GM18858 (cell line): ENCODE measurements around the gene RIPOR3.
"Not testable (repeated sequence)": the region's sequence is repeated elsewhere in the genome, so short reads cannot be mapped to it uniquely, and the experiment has no call there.

Experiments used
- ATAC-seq: cut with Tn5 transposase; IDR thresholded peaks from one replicate; pipeline ENCODE4 v1.9.1; 2021; ENCODE audit not compliant: unreplicated experiment

Gene RIPOR3

DNA sequence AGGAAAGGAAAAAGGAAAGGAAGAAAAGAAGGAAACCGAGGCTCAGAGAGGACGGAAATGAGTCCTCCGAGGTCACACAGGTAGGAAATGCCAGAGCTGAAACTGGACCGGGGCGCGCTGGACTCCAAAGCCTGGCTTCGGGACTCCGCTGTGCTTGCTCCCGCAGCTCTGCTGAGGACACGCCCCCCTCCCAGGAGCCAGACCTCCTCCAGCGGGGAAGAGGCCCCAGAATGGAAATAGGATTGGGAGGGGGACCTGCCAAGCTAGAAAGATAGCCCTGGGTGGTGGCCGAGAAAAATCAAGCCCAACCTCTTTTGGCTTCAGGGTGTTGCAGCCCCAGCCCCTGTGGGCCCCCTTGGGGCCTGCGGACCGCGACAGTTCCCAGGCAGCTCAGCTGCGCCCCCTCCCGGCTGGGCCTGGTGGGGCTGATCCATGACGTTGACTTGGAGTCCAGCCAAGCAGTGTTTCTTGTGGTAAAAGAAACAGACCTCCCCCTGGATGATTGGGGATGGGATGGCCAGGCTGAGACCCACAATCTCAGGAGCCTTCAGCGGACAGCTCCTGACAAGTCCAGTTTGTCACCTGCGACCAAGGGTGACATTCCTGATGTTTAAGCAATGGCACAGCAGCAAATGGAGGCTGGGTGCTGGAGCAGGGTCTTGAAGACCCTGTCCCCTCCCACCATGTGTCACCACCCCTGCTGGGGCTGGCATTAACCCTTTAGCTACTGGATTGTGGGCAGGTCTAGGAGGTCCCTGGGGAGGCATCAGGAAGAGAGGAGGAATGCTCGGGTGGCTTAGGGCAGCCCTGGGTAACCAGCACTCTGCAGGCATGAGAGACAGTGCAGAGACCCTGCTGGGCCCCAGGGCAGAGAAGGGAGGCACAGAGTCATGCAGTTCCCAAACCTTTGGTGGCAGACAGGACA is 55.4 kb downstream of the RIPOR3 start:
- ATAC-seq, result no peak

DNA sequence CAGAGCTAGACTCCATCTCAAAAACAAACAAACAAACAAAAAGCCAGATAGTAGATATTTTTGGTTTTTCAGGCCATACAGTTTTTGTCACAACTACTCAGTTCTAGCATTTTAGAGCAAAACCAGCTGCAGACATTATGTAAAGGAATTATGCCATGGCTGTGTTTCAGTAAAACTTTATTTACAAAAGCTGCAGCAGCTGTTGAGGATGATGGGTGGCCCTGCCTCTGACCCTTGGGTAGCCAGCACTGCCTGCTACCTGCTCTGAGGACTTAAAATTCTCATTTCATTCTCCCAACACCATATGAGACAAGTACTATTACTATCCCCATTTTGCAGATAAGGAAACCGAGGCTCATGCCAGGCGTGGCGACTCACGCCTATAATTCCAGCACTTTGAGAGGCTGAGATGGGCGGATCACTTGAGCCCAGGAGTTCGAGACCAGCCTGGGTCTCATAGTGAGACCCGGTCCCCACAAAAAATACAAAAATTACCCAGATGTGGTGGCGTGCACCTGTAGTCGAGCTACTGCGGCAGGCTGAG is 56.3 kb downstream of the RIPOR3 start:
- no peak for ATAC-seq

DNA sequence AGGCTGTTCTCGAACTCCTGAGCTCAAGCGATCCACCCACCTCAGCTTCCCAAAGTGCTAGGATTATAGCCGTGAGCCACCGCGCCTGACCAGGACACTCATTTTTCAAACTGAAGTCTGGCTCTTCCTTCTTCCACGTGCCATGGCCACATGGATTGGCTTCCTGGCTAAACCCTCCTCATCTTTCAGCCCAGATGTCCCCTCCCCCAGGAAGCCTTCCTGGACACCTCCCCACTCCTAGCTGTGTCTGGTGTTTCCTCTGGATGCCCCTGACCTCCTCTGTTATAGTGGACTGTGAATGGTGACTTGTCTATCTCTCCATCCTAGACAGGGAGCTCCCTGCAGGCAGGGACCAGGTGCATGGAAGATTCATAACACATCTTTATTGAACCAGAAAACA is 57.2 kb downstream of the RIPOR3 start:
- ATAC-seq, result no peak

DNA sequence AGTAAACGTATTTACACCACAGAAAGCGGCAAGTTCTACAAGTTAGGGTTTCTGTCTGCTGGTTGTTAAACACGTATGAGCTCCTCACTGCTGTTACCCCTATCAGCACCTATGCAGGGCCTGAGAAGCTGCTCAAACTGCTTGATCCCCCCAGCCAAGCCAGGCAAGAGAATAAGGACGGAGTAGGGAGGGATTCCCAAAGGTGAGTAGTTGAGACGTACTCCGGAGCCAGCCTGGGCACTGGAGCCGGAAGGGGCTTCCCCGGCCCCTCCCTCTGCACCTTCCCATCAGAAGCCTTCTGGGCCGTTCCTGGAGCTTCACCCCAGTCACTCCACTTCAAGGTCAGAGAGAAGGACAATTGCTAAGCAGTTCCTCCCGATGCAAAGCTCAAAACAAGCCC is 58.0 kb downstream of the RIPOR3 start:
- ATAC-seq, result no peak

DNA sequence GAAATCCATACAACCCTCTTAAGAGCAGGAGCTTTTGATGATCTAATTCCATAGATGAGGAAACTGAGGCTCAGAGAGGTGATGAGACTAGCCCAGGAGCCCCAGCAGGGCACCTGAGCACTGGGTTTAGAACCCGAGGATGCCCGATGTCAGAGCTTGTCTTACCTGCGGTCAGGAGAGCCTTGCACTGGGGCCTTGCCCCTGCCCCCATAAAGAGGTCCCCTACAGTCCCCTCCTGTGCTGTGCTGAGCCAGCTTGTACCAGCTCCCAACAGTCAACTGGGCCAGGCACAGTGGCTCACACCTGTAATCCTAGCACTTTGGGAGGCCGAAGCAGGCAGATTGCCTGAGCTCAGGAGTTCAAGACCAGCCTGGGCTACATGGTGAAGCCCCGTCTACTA is 58.6 kb downstream of the RIPOR3 start:
- ATAC-seq, result no peak

DNA sequence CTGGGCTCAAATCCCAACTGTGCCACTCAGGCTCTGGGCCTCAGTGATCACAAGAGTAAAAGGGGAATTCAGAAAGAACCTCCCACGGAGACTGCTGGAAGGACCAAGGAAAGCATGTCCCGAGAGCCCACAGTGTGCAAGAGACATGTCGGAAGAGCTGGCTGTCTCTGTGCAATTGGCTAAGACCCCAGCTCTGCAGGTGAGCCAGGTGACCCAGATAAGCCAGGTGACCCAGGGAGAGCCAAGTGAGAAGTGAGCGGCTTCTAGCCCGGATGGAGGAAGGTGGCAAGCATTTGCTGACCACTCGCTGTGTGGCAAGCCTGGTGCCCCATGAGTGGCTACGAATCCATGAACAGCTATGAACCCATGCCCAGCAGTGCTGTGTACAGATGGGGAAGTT is 59.1 kb downstream of the RIPOR3 start:
- ATAC-seq, result no peak

DNA sequence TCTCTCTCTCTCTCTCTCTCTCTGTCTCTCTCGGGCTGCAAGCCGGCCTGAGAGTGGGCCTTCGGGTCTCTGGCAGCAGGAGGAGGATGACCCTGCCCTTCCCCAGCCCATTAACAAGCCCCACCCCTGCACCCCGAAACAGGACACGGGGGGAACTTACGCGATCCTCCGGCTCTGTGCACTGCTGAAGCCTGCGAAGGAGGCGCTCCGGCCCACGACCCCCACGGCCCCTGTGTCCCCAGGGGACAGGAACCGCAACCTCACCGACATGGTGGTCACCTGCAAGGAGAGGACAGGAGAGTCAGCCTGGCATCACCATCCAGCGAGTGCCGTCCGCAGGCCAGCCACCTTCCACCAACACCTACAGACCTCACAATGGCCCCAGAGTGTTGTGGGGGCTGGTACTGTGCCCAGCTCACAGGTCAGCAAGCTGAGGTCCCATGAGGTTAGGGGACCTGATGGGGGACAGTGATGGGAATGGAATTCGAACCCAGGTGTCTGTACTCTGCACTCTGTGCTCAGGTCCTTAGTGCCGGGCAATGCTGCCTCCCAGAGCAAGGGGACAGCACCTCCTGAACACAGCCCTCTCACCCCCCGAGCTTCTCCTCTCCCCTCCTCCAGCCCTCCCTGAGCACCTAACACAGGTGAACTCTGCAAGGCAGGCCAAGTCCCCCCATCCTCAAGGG is 60.6 kb downstream of the RIPOR3 start:
- ATAC-seq, result no peak

DNA sequence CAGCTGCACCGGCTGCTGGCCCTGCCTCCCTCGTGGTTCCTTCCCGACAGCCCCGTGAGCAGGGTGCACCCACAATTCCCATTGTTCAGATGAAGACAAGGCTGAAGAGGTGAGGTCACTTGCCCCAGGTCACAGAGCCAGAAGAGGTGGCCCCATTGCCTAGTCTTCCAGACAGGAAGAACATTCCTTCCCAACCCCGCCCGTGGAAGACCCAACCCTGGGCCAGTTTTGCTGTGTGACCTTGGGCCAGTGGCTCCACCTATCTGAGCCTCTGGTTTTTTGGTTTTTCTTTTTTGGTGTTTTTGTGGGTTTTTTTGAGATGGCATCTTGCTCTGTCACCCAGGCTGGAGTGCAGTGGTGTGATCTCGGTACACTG is 61.7 kb downstream of the RIPOR3 start:
- ATAC-seq, result no peak

DNA sequence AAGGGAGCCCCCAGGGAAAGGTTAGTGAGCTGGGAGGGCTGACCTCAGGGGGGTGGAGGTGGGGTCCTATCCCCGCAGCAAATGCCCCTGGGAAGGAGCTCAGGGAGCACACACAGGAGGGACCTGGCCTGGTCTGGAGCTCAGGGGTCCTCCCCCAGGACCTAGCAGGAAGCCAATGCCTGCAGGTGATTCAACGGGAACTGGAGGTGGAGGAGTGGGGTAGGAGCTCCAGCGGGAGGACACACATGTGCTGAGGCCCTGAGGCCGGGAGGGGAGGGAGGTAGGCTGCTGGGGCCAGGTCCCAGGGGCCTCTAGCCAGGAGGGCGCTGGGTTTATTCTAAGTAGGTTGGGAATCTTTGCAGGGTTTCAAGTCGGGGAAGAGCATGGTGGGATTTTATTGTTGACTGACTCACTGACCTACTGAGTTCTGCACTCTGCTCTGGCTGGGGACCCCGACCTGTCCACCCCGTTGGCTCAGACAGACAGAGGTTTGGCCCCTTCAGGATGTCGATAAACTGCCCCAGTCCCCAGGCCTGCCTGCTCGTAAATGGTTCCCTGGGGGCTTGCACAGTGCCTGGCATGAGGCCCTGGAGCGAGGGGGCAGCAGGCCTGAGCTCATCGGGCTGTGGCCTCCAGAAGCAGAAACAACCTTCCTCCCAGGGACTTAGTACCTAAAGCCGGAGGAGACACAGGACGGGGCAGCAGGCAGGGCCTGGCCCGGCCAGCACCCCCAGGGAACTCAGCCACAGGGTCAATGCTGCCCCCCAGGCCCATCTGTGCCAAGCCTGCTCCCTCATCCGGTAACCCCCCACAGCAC is 62.3 kb downstream of the RIPOR3 start:
- no peak for ATAC-seq

DNA sequence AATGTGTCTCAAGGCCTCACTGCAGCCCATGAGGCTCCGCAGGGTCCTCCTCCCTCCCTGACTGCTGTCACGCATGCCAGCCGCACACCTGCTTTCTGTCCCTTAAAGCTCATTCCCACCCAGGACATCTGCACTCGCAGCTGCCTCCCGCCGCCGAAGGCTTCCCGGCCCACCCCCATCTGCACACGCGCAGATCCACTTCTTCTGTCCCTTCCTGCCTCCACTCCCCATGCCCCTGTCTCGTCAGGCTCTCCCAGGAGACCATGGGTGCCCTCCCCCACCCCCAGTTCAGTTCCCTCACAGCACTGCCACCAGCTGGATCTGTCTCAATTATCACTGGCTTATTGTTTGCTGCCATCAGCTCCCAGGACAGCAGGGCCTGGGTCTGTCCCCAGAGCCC is 63.0 kb downstream of the RIPOR3 start:
- no peak for ATAC-seq

DNA sequence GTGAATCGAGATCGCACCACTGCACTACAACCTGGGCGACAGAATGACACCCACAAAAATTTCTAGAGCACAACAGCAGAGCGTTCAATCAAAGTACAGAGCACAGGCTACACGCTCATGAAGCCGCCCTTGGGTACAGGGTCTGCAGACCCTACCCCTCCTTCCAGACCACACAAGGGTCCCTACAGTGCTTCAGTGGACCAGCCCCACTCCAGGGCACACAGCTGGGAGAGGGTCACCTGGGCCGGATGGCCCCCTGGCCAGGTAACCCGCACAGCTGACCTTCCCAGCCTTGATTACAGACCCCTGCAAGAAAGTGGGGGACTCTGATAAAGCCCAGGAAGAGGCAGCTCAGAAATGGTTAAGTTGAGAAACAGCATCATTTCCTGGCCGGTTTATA is 63.6 kb downstream of the RIPOR3 start:
- no peak for ATAC-seq

DNA sequence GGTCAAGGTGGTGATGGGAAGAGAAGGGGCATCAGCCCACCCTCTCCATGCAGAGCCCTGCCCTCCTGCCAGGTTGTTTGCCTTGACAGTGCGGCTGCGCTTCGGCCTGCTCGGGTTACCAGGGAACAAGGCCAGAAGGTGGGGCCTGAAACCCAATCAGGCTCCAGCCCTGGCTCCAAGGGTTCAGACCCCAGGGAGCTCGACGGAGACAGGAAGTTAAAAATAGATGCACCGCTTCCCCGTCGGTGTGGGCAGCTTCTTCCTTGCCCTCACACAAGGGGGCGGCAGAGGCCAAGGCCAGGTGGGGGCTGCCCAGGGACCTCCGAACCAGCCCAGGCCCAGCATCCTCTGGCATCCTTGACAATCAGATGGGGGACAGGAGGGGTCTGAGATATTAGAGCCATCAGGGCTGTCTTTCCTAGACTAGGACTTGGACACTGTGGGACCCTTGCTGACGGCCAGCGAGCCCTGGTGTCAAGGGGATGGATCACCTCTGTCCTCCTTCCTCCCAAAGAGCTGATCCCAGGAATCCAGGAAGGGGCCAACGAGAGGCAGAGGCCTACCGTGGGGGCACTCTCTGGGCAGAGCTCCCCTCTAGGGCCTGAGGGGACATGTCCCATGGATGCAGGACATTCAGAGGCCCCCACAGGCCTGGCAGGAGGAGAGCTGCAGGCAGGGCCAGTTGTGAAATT is 65.2 kb downstream of the RIPOR3 start:
- ATAC-seq, result no peak

DNA sequence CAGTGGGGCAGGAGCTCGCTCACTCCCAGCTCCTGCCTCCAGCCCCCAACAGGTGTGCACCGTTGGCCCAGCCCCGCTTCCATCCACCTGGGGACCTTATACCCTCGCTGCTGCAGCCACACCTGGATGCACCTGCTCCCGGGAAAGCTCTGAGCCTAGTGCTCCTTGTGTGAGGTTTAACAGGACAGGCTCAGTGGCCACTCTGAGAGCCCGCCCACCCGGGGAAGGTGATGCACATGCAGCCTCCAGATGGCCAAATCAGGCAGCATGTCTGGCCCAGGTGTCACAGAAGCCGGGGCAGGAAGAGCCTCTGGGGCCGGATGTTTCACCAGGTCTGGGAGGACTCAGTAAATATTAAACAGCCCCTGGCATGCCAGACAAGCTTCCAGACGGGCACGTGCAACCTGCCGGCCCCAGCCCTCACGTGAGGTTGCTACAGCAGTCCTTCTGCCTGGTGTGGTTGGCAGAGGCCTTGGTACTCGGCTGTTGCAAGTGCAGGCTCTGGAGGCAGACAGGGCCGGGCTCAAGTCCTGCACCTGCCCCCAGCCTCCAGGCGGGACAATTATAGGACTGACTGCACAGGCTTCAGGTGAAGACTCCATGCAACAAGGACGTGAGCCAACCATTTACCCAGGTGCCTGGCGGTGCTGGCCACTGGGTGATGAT is 66.9 kb downstream of the RIPOR3 start:
- ATAC-seq, result no peak

DNA sequence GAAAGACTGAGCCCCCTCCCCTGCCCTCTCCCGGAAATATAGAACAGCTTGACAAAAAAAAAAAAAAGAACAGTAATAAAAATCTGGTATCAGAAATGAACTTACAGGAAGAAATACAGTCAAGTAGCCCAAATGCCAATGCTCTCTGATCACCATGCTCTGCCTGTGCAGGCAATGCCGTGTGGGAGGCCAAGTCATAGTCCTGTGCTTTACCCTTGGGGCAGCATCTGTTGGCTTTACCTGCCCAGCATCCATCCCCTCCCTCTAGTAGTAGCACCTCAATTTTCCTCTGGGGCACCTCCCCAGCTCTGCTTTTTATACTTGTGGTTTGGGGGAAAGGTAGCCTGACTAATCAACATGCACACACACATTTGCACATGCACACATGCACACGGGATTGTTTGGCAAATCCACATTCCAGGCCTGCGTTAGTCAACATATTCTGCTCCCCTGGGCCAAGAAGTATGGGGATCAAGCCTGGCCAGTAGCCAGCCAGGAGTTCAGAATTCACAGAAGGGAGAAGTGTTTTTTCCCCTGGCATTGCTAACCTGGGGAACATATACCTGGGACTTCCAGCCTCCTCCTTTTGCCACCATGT is 70.2 kb downstream of the RIPOR3 start:
- ATAC-seq, result no peak

DNA sequence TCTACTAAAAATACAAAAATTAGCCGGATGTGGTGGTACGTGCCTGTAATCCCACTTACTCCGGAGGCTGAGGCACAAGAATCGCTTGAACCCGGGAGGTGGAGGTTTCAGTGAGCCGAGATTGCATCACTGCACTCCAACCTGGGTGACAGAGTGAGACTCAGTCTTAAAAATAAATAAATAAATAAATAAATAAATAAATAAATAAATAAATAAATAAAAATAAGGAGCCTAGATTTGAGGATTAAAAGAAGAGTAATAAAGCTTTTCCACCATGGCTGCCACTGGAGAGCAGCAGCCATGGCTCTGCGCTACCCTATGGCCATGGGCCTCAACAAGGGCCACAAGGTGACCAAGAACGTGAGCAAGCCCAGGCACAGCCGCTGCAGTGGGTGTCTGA is 70.9 kb downstream of the RIPOR3 start:
- not testable (repeated sequence) for ATAC-seq

DNA sequence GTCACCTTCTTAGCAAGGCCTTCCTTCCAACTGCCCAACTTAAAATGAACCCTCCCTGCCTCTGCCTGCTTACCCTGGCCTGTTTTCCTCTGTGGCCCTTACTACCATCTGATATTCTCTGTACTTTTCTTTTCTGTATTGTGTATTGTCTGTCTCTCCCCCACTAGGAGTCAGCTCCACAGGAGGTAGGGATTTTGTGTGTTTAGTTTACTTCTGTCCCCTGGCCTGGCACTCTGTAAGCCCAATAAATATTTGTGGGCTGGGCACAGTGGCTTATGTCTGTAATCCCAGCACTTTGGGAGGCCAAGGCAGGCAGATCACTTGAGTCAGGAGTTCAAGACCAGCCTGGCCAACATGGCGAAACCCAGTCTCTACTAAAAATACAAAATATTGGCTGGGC is 72.8 kb downstream of the RIPOR3 start:
- no peak for ATAC-seq

DNA sequence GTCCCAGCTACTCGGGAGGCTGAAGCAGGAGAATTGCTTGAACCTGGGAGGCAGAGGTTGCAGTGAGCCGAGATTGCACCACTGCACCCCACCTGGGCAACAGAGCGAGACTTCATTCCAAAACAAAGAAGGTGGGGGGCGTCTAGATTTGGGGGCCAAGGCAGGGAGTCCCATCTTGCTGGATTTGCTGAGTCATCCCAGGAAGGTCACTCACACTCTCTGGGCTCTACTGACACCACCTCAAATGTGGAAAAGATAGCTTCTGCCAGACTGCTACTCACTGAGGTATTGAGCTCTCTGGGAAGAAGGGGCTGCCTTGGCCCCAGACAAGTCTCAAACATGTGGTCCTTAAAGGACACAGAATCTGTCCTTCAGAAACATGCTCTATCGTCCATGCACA is 74.3 kb downstream of the RIPOR3 start:
- no peak for ATAC-seq

DNA sequence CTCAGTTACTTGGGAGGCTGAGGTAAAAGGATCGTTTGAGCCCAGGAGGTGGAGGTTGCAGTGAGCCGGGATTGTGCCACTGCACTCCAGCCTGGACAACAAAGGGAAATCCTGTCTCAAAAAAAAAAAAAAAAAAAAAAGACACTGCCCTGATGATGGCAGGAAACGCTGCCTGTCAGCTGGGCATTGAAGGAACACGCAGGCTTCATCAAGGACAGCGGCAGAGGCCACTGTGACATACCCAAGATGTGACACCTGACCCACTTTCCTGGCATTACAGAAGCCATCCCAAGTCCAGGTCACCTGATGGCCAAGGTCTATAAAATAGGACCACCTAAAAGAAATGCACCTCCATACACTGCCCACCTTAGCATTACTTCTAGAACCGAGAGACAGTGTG is 75.9 kb downstream of the RIPOR3 start:
- ATAC-seq, result no peak

DNA sequence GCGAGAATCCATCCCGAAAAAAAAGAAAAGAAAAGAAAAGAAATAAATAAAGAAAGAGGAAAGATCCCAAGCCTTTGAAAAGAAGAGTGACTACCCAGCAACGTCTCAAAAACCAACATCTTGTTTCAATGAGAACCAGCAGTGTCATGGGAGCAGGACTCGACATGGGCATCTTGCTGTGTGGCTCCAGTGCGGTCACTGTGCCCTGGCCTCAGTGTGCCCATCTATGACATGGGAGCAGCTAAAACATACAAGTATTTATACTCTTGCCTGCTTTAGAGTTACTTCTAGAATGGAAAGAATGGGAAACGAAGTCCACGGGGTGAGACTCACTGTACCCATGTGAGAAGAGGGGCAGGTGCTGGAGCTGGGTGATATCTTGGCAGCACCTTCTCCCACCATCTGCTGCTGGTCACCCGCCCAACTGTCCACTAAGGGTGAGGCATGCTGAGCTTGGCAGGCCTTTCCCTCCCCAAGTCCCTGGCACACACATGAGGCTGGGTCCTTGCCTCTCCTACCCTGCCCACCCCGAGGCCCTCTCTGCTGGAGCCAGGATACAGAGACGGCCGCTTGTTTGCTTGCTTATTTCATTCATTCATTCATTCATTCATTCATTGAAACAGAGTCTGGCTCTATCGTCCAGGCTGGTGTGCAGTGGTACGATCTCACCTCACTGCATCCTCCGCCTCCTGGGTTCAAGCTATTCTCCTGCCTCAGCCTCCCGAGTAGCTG is 77.7 kb downstream of the RIPOR3 start:
- ATAC-seq, result no peak
